Measurements from ENCODE around the gene CUL1.
A peak's percentile ranks its signal among the peaks of the same experiment; 100 is the strongest.
"Not testable (repeated sequence)": the region's sequence is repeated elsewhere in the genome, so short reads cannot be mapped to it uniquely, and the experiment has no call there.

The CUL1 gene

GRCh38 chr7:148697256-148698006 lies 1.3 kb upstream of the CUL1 start:
- no peak for DNase-seq

DNA sequence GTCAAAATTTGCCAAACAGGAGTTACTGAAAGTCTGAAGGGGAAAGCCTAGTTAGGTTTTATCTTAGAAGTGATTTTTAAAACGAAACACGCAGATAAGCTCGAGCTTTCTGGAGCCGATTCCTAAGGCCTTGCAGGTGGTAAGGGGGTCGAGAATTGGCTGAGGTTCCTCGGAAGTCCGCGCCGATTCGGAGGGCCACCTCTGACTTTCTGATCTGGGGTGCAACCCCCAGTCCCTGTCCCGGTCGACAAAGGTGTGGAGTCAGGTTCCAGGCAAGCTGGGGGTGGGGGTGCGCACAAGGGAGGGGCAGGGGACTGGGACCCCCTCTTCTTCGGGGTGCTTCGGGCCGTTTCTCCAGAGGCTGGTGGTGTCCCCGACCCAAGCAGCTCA lies 701 bp upstream of the CUL1 start:
- DNase-seq = no peak

DNA sequence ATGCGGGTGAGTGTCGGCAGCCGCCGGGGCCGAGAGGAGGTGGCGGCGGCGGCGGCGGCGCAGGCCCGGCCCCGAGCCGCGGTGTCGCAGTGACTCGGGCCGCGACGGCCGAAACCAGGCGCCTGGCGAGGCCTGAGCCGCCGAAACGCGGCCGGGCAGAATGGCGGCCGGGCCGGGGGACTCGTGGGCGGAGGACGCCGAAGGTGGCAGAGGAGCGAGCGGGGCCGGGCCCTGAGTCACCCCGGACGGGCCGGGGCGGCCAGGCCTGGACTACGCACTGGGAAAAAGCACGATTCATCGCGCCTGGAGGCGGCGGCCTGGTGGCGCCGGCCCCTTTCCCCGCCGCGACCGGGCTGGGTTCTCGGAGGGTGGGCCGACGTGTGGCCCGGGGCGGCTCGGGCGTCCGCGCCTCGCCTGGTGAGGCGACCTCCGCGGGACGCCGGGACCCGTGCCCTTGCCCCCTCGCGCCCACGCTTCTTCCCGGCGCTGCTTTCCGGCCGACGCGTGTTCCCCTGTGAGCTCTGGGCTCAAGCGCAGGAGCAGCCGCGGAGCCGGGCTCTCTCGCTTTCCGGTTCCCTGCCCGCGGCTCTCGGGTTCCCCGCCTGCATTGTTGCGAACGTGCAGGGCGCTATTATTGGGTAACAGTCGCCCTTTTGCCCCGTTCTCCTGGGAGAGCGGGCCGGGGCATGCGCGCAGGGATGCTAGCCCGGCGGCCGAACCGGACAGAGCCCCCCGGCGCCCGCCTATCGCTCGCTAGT lies 500 bp downstream of the CUL1 start:
- DNase-seq = peak; percentile 14

DNA sequence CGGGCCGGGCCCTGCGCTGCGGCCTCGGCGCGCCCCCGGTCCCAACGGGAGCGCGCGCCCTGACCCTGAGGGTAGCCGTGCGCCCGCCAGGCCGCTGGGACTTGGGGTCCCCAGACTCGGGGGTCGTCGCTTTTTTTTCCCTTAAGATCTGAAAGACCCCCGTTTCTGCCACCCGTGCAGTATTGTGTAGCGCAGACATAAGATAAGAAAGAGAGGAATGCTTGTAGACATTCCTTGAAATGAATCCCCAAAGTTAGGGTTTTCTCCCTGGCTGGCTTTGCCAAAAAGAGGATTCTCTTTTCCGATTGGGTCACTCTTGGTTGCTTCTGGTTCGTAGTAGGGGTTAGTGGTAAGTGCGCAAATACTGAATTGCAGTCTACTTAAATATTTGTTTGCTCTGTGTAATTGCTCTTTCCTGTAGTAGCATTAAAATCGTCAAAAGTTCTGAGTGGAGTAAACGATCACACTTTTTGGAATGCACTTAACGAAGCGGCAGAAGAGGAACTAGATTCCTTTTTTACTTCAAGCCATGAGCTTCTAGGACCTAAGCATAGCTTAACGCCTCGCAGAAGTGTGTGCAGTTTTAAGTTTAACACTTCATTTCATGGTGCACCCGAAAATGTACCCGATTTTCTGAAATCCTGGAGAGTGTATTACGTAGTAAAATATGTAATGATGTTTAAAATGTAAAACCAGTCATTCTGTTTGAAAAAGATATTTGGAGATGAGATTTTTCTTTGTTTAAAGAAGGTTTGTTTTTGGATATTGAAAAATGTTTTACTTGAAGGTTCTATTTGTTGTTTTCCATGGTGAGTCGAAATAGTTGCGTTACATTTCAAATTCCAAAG lies 1.3 kb downstream of the CUL1 start:
- peak; percentile 8 for DNase-seq

DNA sequence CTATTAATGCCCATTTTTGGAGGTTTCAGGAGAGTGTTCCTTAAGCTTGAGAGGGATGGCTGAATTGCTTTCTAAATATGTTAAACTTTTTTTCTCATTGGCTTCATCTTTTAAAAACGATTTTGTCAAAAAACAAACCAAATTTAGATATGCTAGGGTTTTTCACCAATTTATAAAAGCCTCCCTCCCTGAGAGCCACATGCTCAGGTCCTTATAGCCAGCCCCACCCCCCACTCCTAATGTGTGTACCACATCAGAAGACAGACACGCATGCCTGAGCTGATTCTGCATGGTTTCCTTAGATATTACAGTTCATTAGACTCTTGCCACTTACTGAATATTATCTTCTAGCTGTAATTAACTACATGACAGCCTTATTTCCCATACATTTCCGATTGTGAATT lies 2.0 kb downstream of the CUL1 start:
- DNase-seq = no peak

DNA sequence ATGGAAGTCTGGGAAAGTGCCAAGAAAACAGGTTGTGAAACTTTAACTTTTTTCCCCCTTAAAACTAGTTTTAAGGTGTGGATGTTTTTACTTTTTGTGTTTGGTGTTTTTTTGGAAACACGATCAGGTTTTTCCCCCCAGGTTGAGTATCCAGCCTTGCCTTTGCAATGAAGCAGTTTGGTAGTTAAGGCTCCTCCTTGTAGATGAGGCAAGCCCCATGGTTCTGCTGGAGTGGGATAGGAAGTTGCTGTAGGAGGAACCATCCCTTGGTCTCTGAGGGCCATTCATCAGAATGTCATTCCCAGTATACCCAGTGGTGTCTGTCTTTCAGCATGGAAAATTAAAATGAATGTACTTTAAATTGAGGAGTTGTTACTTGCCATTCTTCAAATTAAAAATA lies 2.7 kb downstream of the CUL1 start:
- DNase-seq = no peak

DNA sequence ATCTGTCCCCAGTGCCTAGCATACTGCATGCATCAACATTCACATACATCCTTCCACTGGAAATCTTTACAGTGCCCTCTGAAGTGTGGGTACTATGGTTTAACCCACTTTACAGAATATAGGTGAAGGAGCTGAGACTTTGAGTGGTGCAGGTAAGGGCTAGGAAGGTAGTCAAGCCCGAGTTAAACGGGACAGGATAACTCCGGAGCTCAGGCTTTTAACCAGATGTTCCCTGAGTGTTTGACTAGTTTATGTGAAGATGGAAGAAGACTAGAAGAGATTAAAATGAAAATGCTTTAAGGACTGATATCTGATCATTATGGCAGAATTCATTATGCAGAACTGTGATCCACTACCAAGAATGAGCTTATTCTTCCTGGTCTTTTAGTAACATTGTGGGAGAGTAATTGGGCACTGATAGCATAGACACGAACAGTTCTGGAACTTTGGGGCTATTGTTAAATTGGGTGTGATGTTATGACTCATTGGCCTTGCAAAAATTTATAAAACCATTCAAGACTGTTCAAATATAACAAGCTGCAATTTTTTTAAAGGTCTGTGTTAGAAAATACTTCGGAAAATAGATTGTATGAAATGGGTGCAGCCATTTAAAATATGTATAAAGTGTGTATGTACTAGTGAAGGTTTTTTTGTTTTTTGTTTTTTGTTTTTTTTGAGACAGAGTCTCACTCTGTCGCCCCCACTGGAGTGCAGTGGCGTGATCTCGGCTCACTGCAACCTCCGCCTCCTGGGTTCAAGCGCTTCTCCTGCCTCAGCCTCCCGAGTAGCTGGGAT lies 4.4 kb downstream of the CUL1 start:
- DNase-seq = no peak

- not testable (repeated sequence) for DNase-seq
Measured at GRCh38 chr7:148703671-148703962, 4.9 kb downstream of the CUL1 start.

- DNase-seq = no peak
Measured at GRCh38 chr7:148704189-148704588, 5.5 kb downstream of the CUL1 start.

GRCh38 chr7:148704970-148705369 lies 6.3 kb downstream of the CUL1 start:
- no peak for DNase-seq

DNA sequence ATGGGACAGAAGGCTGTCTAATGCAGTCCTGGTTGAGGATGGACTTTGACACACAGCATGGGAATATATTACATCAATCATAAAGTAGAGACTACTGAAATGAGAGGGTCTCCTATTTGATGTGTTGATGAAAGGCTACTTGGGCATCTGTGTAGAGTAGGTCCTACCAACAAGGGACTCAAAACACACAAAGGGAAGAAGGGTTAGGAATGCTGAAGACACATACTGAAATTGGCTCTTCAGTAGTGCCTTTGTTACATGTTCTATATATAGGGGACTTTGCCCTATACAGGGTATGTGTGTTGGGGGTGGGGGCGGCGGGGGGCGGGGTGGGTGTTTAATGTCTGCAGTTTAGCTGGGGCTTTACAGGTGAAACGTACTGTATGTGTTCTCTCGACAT lies 7.7 kb downstream of the CUL1 start:
- no peak for DNase-seq

DNA sequence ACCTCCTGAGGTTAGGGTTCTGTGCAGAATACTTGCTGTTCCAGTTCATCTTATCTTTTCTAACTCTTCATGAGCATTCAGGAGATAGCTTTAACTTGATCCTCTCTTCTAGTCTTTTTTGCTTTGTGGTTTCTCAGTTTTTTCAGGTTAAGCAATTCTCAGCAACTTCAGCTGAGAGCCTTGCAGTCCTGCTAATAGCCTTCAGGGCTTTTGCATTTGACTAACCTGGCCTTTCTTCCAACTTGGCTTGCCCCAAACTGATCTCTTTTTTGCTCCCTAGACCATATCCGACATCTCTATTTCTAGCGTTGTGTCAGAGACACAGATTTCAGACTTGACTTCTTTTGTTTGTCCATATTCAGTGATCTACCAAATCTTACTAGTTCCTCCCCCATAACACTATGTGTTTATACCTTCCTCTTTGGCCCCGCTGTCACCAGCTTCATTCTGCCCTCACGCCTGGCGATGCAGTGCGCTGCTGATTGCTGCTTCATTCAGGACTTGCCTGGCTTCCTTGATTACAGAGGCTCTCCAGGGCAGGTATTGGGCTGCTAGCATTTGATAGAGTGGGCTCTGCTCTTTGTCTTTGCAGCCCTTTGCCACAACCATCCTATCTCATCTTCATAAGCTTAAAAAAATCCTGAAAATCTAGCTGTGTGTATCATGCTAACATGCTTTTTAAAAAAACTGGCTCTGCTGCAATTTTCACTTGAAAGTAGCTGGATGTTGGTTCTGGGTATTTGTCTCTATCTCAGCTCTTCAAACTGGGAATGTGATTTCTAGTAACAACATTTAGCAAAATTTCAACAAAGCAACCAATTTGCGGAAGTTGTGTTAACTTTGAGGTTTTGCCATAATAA lies 9.6 kb downstream of the CUL1 start:
- DNase-seq = no peak

- DNase-seq = no peak
Measured at GRCh38 chr7:148709014-148709413, 10.3 kb downstream of the CUL1 start.

DNA sequence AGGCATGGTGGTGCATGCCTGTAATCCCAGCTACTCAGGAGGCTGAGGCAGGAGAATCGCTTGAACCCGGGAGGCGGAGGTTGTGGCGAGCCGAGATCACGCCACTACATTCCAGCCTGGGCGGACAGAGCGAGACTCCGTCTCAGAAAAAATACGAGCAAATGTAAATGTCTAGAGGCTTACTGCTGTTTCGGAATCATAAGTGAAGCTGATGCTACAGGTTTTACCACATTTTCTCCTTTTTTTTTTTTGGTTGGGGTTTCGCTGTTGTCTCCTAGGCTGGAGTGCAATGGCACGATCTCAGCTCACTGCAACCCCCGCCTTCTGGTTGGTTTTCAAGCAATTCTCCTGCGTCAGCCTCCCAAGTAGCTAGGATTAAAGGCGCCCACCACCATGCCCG lies 11.7 kb downstream of the CUL1 start:
- DNase-seq = not testable (repeated sequence)

DNA sequence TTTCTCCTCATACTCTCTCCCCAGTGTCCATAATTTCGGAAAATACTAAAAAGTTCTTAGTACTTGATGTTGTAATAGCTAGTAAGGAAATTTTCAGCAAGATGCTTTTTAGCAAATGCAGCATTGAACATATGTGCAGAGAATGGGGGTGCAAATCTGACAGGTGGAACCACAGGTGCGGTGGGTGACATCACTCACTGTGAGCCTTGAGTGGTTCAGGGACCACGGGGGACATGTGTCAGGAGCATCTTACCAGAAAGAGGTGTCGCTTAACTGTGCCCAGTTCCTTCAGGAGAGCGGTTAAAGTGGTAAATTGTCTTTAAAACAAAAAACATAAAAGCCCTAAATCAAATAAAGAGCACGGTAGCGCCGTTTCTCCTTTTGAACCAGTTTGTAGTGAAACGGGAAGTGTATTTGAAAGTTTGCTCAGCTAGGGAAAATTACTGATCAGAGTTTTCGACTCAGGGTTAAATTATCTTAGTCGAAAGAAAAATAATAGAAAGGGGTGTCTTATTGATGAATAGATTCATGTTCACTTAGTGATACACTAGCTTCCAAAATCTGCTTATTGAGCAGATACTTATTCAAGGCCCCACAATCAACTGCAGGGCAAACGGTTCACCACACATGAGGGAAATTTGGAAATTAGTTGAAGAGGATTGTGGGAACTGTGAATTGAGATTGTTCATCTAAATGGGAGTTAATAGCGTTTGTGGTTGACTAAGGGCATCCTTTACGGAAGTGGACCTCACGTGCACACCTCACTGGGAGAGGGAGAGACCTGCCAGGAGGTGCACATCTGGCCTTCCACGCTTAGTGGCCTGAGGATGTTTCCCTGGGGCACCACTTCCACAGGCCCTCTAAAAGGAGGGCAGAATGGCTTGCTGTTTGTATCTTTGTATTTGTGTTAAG lies 12.7 kb downstream of the CUL1 start:
- no peak for DNase-seq

- no peak for DNase-seq
Measured at GRCh38 chr7:148712678-148713329, 14.1 kb downstream of the CUL1 start.

DNA sequence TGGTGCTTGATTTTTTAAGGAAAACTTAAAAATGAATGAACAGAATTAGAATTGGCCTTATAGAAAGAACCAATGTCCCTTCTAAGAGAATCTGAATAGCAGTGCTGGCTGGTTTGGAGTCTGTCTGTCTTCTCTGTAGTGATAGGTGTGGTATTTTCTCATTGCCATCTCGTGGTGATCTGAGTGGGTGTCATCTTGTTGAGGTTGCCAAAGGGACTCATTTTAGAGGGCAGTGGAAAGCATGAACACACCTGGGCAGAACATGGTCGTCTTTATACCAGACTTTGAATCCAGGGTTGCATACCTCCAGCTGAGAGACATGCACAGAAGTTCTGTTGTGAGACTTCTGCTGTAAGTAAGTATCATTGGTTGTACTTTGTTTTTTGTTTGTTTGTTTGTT lies 15.8 kb downstream of the CUL1 start:
- DNase-seq = no peak

- no peak for DNase-seq
Measured at GRCh38 chr7:148715027-148715426, 16.3 kb downstream of the CUL1 start.

DNA sequence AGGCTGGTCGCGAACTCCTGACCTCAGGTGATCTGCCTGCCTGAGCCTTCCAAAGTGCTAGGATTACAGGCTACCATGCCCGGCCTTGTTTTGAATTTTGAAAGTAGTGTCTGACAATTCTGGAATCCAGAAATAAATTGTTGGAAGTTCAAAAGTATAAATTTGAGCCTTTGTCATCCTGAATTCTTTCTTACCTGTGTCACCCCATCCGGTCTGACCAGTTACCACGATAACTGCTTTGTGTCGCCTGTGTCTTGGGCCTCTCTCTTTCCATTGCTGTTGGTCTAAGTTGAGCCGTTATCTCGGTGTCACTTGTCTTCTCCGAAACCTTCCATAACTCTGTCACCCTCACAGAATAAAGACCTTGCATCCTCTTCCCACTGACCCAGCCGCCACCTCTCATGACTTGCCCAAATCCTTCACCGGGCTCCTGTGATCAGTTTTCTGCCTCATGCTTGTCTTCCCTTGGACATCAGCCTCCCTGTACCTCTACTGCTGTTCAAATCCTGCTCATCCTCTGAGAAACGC lies 18.6 kb downstream of the CUL1 start:
- DNase-seq = no peak

GRCh38 chr7:148718431-148718830 lies 19.7 kb downstream of the CUL1 start:
- DNase-seq = no peak

Measured in COR-L47 (cell line).